NT2/D1 (cell line): ENCODE results near the gene HSP90AA1.

ENCODE experiments used
- DNase-seq: peaks from one replicate; pipeline ENCODE4 v3.0.0-alpha.2; 2011; ENCODE audit warnings: low read depth, low spot score
- H3K27me3 ChIP-seq: 2 replicates; pipeline ENCODE4 v1.6.0; 2011; ENCODE audit warnings: mild to moderate bottlenecking; ENCODE audit not compliant: insufficient read length, insufficient read depth
- H3K36me3 ChIP-seq: 2 replicates; pipeline ENCODE4 v1.6.1; 2011; ENCODE audit warnings: mild to moderate bottlenecking, low read length, mixed read lengths; ENCODE audit not compliant: insufficient read depth, insufficient read length
- H3K4me1 ChIP-seq: 2 replicates; pipeline ENCODE4 v1.5.1; 2011; ENCODE audit not compliant: insufficient read depth, insufficient read length
- H3K4me3 ChIP-seq: 2 replicates; pipeline ENCODE4 v1.5.1; 2011; ENCODE audit warnings: low read depth; ENCODE audit not compliant: insufficient read length
- H3K9ac ChIP-seq: 2 replicates; pipeline ENCODE4 v1.6.0; 2011; ENCODE audit warnings: low read depth; ENCODE audit not compliant: insufficient read length
- H3K9me3 ChIP-seq: 2 replicates; pipeline ENCODE4 v1.5.1; 2011; ENCODE audit warnings: mild to moderate bottlenecking, low read length; ENCODE audit not compliant: insufficient read depth
- SUZ12 ChIP-seq: IDR thresholded peaks from 2 replicates; pipeline ENCODE4 v1.6.1; 2011; ENCODE audit not compliant: insufficient read length, insufficient read depth; ENCODE audit errors: extremely low read depth
- YY1 ChIP-seq: IDR thresholded peaks from 2 replicates; pipeline ENCODE4 v1.6.1; 2011; ENCODE audit not compliant: insufficient read length, insufficient read depth
- ZNF274 ChIP-seq: IDR thresholded peaks from 2 replicates; pipeline ENCODE4 v1.6.1; 2011; ENCODE audit warnings: mild to moderate bottlenecking, low read depth, low read length

The HSP90AA1 gene

GRCh38 chr14:102034301-102034700, 52.5 kb downstream of the HSP90AA1 start:
- H3K9me3 ChIP-seq: no peaks in the 10 kb centered on the region
- peaks cover 83% of the 10 kb centered on the region for H3K36me3 ChIP-seq
- H3K4me3 ChIP-seq: no peak overlapping the region
- no peaks in the 10 kb centered on the region for H3K4me1 ChIP-seq
- H3K9ac ChIP-seq: no peak overlapping the region
- no peak for DNase-seq
- TF ChIP-seq YY1 (no peak), ZNF274 (no peak), SUZ12 (no peak)
- no peaks in the 10 kb centered on the region for H3K27me3 ChIP-seq

- H3K9ac ChIP-seq: no peak overlapping the region
- H3K36me3 ChIP-seq: peaks cover 83% of the 10 kb centered on the region
- no peak for DNase-seq
- H3K4me3 ChIP-seq: no peak overlapping the region
- H3K4me1 ChIP-seq: no peaks in the 10 kb centered on the region
- no peak for TF ChIP-seq SUZ12
- no peak for TF ChIP-seq YY1
- no peak for TF ChIP-seq ZNF274
- H3K27me3 ChIP-seq: no peaks in the 10 kb centered on the region
- no peaks in the 10 kb centered on the region for H3K9me3 ChIP-seq
These were observed 53.6 kb downstream of the HSP90AA1 start for GRCh38 chr14:102033241-102033640.
